Measurements from ENCODE around the gene MSI2. TPM values are rescaled to one million over a fixed set of nuclear protein-coding genes. Genes with fewer than 3 reads are reported as not detected.

The MSI2 gene
- total RNA-seq, 8 experiments from 2014 or later, result 33.0 to 114 (median 67.5) TPM

GRCh38 chr17:57726838-57727237 lies 470.5 kb downstream of the MSI2 start:
- ATAC-seq (replicated peaks in 6 of 8), result no peak
- WGBS, 10 experiments, result 60 to 83% (median 82%) methylated on average over 2 of the region's 5 CpGs; no CpG with 5 or more reads in 7 of the 10 experiments
- Histone ChIP-seq H3K4me1 (replicated peaks in 1 of 2) (peaks cover 46 to 59% of the 10 kb centered on the region in 2 donors), H3K4me3 (no peak overlapping the region), H3K27ac (peak overlapping the region in 1 of 2 donors; percentile 25)
- in situ Hi-C loops (cut with MboI; ENCODE audit: low pct_unique_long_range_greater_than_20kb in 2 of 9, low sequenced_read_pairs in 9 of 9, unreplicated experiment in 9 of 9), result loop anchor here in 2 of 9 experiments (25.0 kb wide), 1 partner anchor 590 kb away; no protein-coding TSS in a partner anchor

DNA sequence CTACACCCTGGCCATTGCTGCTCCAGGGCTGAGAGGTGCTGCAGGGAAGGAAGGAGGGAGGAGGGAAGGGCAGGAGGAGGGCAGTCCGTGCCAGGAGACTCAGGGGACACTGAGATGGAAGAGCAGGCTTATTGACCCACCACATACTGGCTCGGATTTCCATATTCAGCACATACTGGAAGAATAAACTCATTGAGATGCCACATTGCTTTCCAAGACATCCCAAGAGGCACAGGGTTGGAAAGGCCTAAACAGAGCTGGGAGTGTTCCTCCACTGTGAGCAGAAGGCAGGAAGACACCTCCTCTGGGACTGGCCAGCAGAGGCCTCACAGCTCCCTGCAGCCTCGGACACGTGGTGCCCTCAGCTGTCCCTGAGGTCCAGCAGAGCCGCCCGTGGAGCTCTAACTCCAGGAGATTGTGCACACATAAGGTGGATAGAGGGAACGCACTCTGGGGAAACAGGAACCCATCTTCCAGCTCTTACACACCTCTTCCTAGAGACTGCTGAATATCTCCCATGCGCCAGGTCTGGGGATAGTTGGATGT lies 471.4 kb downstream of the MSI2 start:
- no peak overlapping the region for H3K4me3 ChIP-seq
- peak in 2 of 8 experiments; percentile 62 to 69 for ATAC-seq (replicated peaks in 6 of 8)
- 45 to 80% (median 60%) methylated on average over 1 to 4 of the region's 8 CpGs; no CpG with 5 or more reads in 7 of the 10 experiments for WGBS, 10 experiments
- in situ Hi-C loops (cut with MboI; ENCODE audit: low pct_unique_long_range_greater_than_20kb in 2 of 9, low sequenced_read_pairs in 9 of 9, unreplicated experiment in 9 of 9), result loop anchor here in 2 of 9 experiments (25.0 kb wide), 1 partner anchor 590 kb away; no protein-coding TSS in a partner anchor
- H3K4me1 ChIP-seq (replicated peaks in 1 of 2), result peaks cover 37 to 51% of the 10 kb centered on the region in 2 donors
- H3K27ac ChIP-seq, result no peak overlapping the region

DNA sequence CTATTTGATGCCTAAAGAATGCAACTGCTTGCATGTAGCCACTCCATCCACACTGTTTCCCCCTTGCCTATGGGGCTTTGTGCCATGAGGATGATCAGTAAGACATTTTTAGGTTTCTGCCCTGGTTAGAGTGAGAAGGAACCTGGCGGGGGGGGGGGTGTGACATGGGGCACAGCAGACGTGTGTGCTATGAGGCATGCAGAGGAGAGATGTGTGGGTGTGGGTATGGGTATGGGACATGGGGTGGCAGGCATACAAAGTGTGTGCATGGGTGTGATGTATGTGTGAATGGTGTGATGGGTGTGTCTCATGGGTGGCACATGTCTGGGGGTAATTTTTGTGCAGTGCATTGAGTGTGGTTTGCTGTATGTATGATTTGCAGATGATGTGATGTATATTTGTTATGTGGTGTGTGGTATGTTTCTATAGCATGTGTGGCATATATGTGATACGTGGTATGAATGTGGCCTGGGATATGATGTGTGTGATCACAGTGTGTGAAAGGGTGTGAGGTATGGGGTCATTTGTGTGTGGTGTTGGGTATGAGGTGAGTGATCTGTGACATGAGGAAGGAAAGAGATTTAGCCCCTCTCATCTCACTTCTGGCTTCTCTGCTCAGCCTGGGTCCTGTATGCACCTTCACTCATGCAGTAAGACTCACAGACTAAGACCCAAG lies 473.8 kb downstream of the MSI2 start:
- Histone ChIP-seq H3K4me3 (no peak overlapping the region), H3K27ac (no peak overlapping the region), H3K4me1 (replicated peaks in 1 of 2) (peaks cover 30% of the 10 kb centered on the region in 2 donors)
- ATAC-seq (replicated peaks in 6 of 8), result no peak
- in situ Hi-C loops (cut with MboI; ENCODE audit: low pct_unique_long_range_greater_than_20kb in 2 of 9, low sequenced_read_pairs in 9 of 9, unreplicated experiment in 9 of 9), result loop anchor here in 2 of 9 experiments (25.0 kb wide), 1 partner anchor 593 kb away; no protein-coding TSS in a partner anchor
- 0 to 29% methylated on average over 1 of the region's 3 CpGs; no CpG with 5 or more reads in 8 of the 10 experiments for WGBS, 10 experiments

GRCh38 chr17:57732062-57732461 lies 475.7 kb downstream of the MSI2 start:
- no peak for ATAC-seq (replicated peaks in 6 of 8)
- in situ Hi-C loops (cut with MboI; ENCODE audit: low pct_unique_long_range_greater_than_20kb in 2 of 9, low sequenced_read_pairs in 9 of 9, unreplicated experiment in 9 of 9), result loop anchor here in 2 of 9 experiments (25.0 kb wide), 1 partner anchor 595 kb away; no protein-coding TSS in a partner anchor
- 20 to 100% (median 73%) methylated on average over 1 to 3 of the region's 3 CpGs; no CpG with 5 or more reads in 1 of the 10 experiments for WGBS, 10 experiments
- H3K4me3 ChIP-seq, result no peak overlapping the region
- H3K27ac ChIP-seq, result no peak overlapping the region
- peaks cover 15 to 25% of the 10 kb centered on the region in 2 donors for H3K4me1 ChIP-seq (replicated peaks in 1 of 2)

- no peak overlapping the region for H3K4me3 ChIP-seq
- ATAC-seq (replicated peaks in 6 of 8), result no peak
- peaks cover 5 to 18% of the 10 kb centered on the region in 2 donors for H3K4me1 ChIP-seq (replicated peaks in 1 of 2)
- H3K27ac ChIP-seq, result no peak overlapping the region
- in situ Hi-C loops (cut with MboI; ENCODE audit: low pct_unique_long_range_greater_than_20kb in 2 of 9, low sequenced_read_pairs in 9 of 9, unreplicated experiment in 9 of 9), result loop anchor here in 2 of 9 experiments (25.0 kb wide), 1 partner anchor 596 kb away; no protein-coding TSS in a partner anchor
- WGBS, 10 experiments, result 47 to 100% (median 94%) methylated on average over 1 to 2 of the region's 2 CpGs; no CpG with 5 or more reads in 3 of the 10 experiments
Measured at GRCh38 chr17:57733085-57733484, 476.8 kb downstream of the MSI2 start.

Other genes starting within 250 kb of the MSI2 start
- gene AKAP1, start 171.3 kb upstream of the MSI2 start, total RNA-seq, result 10 to 100 TPM; 16.1 to 45.8 (median 28.9) TPM

Measured in motor neuron (in vitro differentiated cells).